ENCODE data around the gene BNC2. TPM values are rescaled to one million over a fixed set of nuclear protein-coding genes. Genes with fewer than 3 reads are reported as not detected.

The BNC2 gene
- total RNA-seq, 4 donors from 2014 or later = 3.8 to 14.9 (median 8.2) TPM

DNA sequence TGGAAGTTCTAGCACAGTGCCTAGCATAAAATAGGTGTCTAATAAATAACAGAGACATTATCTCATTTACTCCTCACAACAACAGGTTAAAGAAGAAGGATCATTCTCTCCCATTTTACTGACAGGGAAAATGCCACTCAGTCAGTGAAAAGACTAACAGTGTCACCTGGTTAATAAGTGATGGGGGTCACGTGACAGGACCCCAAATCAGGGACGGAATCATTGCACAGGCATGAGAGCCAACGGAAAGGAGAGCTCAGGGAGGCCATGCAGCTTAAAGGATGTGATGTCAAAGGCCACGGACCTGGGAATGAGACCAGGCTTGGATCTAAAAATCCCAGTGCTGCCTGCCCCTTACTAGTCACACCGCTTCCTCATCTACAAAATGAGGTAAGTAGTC, 101.2 kb downstream of the BNC2 start:
- intact Hi-C loops (cut with DNase I) = no loop called here
- Histone ChIP-seq H3K27me3 (no peaks in the 10 kb centered on the region), H3K4me3 (replicated peaks in 1 of 3) (no peak overlapping the region), H3K4me1 (no peaks in the 10 kb centered on the region), H3K27ac (no peak overlapping the region), H3K36me3 (no peaks in the 10 kb centered on the region), H3K9me3 (no peaks in the 10 kb centered on the region)
- TF ChIP-seq, protein P1, sequence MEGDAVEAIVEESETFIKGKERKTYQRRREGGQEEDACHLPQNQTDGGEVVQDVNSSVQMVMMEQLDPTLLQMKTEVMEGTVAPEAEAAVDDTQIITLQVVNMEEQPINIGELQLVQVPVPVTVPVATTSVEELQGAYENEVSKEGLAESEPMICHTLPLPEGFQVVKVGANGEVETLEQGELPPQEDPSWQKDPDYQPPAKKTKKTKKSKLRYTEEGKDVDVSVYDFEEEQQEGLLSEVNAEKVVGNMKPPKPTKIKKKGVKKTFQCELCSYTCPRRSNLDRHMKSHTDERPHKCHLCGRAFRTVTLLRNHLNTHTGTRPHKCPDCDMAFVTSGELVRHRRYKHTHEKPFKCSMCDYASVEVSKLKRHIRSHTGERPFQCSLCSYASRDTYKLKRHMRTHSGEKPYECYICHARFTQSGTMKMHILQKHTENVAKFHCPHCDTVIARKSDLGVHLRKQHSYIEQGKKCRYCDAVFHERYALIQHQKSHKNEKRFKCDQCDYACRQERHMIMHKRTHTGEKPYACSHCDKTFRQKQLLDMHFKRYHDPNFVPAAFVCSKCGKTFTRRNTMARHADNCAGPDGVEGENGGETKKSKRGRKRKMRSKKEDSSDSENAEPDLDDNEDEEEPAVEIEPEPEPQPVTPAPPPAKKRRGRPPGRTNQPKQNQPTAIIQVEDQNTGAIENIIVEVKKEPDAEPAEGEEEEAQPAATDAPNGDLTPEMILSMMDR (IDR thresholded peaks at IDR 0.05) = no peak
- TF ChIP-seq POLR2A (IDR thresholded peaks at IDR 0.05) = no peak
- 88 to 89% methylated on average over 5 of the region's 5 CpGs for WGBS, 2 donors
- DNase-seq = no peak

DNA sequence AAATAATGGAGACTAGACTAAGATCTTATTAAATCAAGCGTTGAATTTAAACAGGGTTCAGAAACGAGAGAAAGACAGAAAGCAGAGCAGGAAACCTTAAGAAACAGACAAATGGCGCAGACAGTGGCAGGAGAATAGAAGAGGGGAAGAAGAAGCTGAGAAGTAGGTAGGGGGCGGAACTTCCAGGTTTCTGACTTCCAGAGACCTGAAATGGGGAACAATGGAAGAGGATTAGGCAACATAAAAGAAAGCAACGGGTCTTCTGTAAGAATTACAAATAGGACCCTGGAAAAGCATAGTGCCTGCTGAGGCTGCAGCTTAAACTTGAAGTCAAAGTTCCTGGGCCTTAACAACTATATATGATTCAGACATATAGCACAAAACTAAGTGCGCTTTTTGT, 101.7 kb downstream of the BNC2 start:
- Histone ChIP-seq H3K9me3 (no peaks in the 10 kb centered on the region), H3K27me3 (no peaks in the 10 kb centered on the region), H3K4me3 (replicated peaks in 1 of 3) (no peak overlapping the region), H3K4me1 (no peaks in the 10 kb centered on the region), H3K36me3 (no peaks in the 10 kb centered on the region), H3K27ac (no peak overlapping the region)
- intact Hi-C loops (cut with DNase I) = no loop called here
- DNase-seq = no peak
- TF ChIP-seq, protein P1 (IDR thresholded peaks at IDR 0.05) = no peak
- no peak for TF ChIP-seq POLR2A (IDR thresholded peaks at IDR 0.05)
- 87 to 88% methylated on average over 6 of the region's 6 CpGs for WGBS, 2 donors

DNA sequence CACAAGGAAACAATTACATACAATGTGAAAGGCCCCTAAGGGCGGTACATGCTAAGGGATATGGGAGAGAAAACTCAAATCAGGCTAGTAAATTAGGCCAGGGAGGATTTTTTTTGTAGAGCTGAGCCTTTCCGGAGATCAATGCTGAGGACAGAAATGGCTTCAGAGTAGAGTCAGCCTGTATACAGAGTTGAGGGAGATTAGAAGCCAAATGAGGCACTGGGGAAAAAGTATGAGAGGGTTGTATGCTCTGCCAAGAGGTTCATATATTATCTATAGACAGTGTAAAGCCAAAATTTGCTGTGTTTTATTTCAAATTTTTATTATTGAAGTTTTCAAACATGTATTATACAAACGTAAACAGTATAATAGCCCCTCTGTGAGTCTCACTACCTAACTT, 103.1 kb downstream of the BNC2 start:
- WGBS, 2 donors = 88 to 89% methylated on average over 3 of the region's 3 CpGs
- Histone ChIP-seq H3K9me3 (no peaks in the 10 kb centered on the region), H3K27ac (no peak overlapping the region), H3K27me3 (no peaks in the 10 kb centered on the region), H3K36me3 (no peaks in the 10 kb centered on the region), H3K4me3 (replicated peaks in 1 of 3) (no peak overlapping the region), H3K4me1 (no peaks in the 10 kb centered on the region)
- intact Hi-C loops (cut with DNase I) = no loop called here
- DNase-seq = no peak
- TF ChIP-seq, protein P1 (IDR thresholded peaks at IDR 0.05) = no peak
- TF ChIP-seq POLR2A (IDR thresholded peaks at IDR 0.05) = no peak

DNA sequence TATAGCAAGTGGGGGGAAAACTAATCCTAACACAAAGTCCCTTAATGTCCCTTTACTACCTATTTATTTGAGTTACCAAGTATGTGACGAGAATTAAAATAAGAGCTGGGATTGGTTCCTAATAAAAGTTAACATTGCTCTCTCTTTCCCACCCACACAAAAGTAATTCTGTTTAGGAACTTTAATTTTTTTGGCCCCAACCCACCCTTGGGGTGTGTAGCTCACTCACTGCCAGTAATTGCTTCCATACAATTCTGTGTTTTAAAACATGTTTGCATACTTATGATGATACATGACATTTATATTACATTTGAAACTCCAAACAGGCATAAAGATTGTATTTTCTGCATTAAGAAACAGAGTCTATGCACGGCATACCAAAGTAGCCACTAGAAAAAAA, 106.5 kb downstream of the BNC2 start:
- Histone ChIP-seq H3K27ac (no peak overlapping the region), H3K9me3 (no peaks in the 10 kb centered on the region), H3K4me1 (no peaks in the 10 kb centered on the region), H3K27me3 (no peaks in the 10 kb centered on the region), H3K36me3 (no peaks in the 10 kb centered on the region), H3K4me3 (replicated peaks in 1 of 3) (no peak overlapping the region)
- DNase-seq = no peak
- WGBS, 2 donors = 83 to 86% methylated on average over 2 of the region's 2 CpGs
- intact Hi-C loops (cut with DNase I) = no loop called here
- no peak for TF ChIP-seq POLR2A (IDR thresholded peaks at IDR 0.05)
- TF ChIP-seq, protein P1 (IDR thresholded peaks at IDR 0.05) = no peak

DNA sequence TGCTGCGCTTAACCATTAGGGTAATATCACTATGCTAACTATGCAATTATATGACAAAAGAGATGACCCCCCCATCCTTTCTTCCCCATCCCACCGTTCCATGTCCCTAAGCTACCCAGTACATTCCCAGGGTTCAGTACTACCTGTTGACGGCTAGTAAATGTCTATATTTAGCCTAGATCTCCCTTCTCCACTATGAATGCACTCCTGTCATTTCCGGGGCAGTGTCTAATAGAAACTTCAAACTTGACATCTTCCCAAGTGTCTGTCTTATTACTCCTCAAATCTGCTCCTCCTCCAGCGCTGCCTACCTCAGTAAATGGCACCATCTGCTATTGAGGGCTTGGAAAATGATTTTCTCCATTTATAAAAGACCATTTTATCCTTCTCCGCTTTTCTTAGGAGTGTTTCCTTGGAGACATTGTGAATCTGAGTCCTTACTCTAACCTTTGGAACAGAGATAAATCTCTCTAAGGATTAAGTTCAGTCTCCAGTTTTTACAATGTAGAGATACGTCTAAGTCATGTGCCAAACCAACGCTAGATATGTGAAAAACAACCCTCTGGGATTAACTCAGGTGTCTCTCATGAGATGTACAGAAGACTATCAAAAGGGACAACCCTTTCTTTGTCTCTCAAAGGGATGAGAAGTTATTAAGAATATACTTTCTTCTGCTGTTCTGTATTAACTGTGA, 114.9 kb downstream of the BNC2 start:
- no peak for DNase-seq

More for the DNA sequence above, 114.9 kb downstream of the BNC2 start:
- Histone ChIP-seq H3K27ac (no peak overlapping the region), H3K9me3 (no peaks in the 10 kb centered on the region), H3K4me1 (no peaks in the 10 kb centered on the region), H3K4me3 (replicated peaks in 1 of 3) (no peak overlapping the region), H3K36me3 (no peaks in the 10 kb centered on the region), H3K27me3 (no peaks in the 10 kb centered on the region)
- 90 to 91% methylated on average over 8 of the region's 8 CpGs for WGBS, 2 donors
- no peak for TF ChIP-seq POLR2A (IDR thresholded peaks at IDR 0.05)
- TF ChIP-seq, protein P1 (IDR thresholded peaks at IDR 0.05) = no peak
- intact Hi-C loops (cut with DNase I) = no loop called here
